GM10248 (cell line): ENCODE measurements around the gene C2orf66.

Experiments
- CTCF ChIA-PET: fragments of 300-600 bp; sonication (Branson Sonifier 250); formaldehyde crosslinking; extraction: SDS; loops from one replicate; lab custom pipeline; 2021; ENCODE audit warnings: antibody characterized with exemption; lab: Yijun Ruan, JAX
- POLR2A ChIA-PET: fragments of 350-650 bp; sonication (Branson Sonifier 250); formaldehyde crosslinking; extraction: SDS; loops from one replicate; lab custom pipeline; 2020; ENCODE audit warnings: antibody characterized with exemption; lab: Yijun Ruan, JAX
- DNase-seq: peaks from one replicate; pipeline ENCODE4 v3.0.0; 2012; ENCODE audit errors: extremely low spot score
- TF ChIP-seq, protein P1 (sequence below): IDR thresholded peaks from 2 replicates; pipeline ENCODE4 v1.5.1; 2012; ENCODE audit warnings: mild to moderate bottlenecking, low read depth; ENCODE audit errors: extremely low read depth, missing control alignments, control extremely low read depth

C2orf66 gene

DNA sequence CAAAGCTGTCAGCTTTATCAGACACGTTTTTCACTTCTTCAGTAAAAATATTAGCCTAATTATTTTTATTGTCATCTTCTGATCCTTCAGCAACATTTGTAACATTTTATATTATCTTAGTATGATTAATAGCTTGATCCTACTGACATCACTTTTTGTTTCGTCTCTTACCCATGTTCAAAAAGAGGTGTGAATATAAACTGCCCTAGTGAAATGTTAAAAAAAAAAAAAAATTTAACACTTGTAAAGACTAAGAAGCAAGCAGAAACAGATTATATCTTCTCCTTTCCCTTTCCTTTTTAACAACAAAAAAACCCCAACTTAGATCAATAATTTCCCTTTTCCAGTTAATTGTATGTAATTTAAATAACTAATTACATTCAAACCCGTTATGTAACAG lies 36.2 kb upstream of the C2orf66 start:
- ChIA-PET POLR2A (no interaction called here), CTCF (no interaction called here)
- TF ChIP-seq, protein P1, sequence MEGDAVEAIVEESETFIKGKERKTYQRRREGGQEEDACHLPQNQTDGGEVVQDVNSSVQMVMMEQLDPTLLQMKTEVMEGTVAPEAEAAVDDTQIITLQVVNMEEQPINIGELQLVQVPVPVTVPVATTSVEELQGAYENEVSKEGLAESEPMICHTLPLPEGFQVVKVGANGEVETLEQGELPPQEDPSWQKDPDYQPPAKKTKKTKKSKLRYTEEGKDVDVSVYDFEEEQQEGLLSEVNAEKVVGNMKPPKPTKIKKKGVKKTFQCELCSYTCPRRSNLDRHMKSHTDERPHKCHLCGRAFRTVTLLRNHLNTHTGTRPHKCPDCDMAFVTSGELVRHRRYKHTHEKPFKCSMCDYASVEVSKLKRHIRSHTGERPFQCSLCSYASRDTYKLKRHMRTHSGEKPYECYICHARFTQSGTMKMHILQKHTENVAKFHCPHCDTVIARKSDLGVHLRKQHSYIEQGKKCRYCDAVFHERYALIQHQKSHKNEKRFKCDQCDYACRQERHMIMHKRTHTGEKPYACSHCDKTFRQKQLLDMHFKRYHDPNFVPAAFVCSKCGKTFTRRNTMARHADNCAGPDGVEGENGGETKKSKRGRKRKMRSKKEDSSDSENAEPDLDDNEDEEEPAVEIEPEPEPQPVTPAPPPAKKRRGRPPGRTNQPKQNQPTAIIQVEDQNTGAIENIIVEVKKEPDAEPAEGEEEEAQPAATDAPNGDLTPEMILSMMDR, result no peak

DNA sequence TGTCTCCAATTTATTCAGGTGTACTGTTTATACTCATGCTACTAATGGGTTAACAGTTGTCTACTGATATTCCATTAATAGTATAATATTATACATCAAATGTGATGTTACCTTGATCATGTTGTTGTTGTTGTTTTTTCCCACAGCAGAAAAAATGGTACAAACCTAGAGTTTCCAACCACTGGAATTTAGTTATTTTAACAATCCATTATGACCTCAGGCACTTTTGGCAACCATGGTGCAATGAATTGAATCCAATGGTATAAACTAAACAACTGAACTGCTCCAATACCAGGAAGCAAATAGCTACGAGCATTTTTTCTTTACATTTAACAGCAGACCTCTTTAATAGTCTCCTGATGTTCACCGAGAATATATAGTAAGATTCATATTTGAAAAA lies 31.0 kb upstream of the C2orf66 start:
- POLR2A ChIA-PET, result no interaction called here
- TF ChIP-seq, protein P1, result no peak
- CTCF ChIA-PET, result no interaction called here
- DNase-seq, result no peak

More for the DNA sequence above, 36.2 kb upstream of the C2orf66 start:
- DNase-seq, result no peak

DNA sequence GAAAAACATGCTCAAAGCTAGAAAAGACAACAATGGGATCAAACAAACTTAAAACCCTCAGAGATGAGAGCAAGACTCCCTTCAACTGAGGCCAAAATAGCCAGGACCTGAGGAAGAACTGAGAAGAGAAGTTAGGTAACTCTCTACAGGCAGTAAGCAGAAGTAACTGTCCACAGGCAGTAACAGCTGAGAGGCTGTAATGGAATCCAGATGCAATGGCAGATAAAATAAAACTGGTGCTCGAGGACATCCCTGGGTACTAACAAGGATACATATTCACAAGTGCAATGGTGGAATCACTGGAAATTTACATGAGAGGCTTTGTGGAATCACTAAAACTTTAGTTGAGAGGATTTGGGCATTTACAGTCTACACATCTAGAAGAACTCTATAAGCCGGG lies 30.4 kb upstream of the C2orf66 start:
- CTCF ChIA-PET, result interaction anchor here (1.1 kb wide), 1 partner anchor 30 kb away, joined by 3 read pairs; no protein-coding TSS in a partner anchor
- POLR2A ChIA-PET, result no interaction called here
- TF ChIP-seq, protein P1, result no peak
- no peak for DNase-seq

DNA sequence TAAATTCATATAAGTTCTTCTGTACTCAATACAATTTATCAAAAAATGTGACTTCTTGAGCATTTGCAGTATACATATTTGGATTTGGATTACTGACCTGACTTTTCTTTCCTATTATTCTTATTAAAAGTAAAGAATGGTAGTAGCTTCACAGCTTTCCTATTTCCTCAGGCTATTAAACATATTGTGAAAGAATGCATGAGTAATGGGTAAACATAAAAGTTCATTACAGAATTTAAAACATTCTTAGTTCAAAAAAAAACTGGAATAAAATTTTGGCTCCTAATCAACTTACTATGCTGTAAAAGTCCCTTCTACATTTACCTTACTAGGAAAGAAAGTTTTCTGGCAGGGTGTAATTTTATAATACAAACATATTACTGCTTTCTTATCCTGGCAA lies 27.3 kb upstream of the C2orf66 start:
- no peak for DNase-seq
- ChIA-PET CTCF (no interaction called here), POLR2A (no interaction called here)
- TF ChIP-seq, protein P1, result no peak

DNA sequence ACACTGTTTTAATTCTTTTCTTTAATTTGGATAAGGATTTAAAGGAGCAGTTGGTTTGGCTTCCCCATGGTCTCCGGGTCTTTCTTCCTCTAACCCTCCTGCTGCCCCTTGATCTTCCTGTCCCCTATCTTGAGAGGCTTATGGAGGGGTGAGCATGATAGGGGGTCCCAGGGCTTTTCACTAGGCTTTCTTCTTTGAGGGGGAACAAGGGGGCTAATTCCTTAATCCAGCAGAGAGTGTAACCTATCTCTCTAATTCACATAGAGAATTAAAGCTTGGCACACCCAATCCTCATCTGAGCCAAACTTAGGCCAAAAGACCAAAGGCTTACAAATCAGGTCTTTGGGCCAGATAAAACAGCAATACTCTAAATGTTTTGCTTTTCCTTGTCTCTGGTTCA lies 21.5 kb upstream of the C2orf66 start:
- TF ChIP-seq, protein P1, result no peak
- ChIA-PET CTCF (no interaction called here), POLR2A (no interaction called here)
- DNase-seq, result no peak

DNA sequence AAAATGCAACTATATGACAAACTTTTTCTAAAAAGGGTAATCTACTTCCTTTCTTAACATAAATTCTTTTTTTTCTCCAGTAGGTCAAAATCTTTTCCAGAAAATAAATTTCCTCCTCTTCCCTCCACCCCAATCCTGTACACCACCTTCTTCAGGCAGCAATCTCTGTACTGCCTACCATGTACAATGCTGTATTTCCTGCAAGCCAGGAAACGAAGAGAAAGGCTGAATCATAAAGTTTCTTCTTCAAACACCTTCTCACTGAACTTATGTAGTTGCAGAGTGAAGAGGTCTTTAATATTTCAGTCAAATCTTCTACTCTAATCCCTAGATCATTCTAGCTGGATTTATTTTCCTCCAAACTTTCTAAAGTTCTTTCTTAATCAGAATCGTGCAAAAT lies 18.2 kb upstream of the C2orf66 start:
- ChIA-PET CTCF (no interaction called here), POLR2A (no interaction called here)
- no peak for DNase-seq
- TF ChIP-seq, protein P1, result no peak
